HG03558 (cell line): ENCODE measurements around the gene PLXNC1.

Experiments
- ATAC-seq: cut with Tn5 transposase; IDR thresholded peaks from one replicate; pipeline ENCODE4 v1.9.1; 2021; ENCODE audit warnings: moderate number of reproducible peaks; ENCODE audit not compliant: unreplicated experiment; ENCODE audit errors: extremely low read depth

PLXNC1 gene

DNA sequence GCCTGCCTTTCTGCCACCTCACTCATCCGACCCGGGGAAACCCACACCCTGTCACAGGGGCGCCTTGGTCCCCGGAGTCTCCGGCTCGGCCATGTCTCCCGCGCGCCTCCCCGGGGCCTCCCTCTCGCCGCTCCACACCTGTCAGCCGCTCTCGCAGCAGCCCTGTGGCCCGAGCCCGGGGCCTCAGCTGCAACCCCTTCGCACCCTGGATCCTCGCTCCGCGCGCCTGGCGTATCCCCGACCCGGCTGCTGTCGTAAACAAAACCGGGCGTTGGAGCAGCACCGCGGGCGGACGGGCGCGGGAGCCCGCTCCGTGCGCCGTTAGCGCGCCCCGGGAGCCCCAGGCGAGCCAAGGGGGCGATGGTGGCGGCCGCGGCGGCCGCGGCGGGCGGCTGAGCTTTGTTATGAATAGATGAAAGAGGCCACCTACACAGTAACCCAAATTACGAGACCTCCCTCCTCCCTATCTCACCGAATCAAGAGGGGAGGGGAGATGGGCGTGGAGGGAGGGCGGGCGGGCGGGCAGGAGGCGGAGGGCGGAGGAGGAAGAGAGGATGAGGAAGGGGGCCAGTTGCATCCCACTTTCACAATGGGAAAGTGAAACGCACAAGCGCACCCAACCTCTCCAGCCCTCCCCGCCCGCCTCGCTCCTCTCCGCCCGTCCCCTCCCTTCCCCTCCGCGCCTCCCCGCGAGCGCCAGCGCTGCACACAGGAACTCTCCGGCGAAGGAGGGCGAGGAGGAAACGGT lies at the start of gene PLXNC1:
PLXNC1 (plus strand) TSS at position 587 of the 748 bp plus-strand sequence. CDS start 395 bp downstream, outside the sequence.
- no peak for ATAC-seq

DNA sequence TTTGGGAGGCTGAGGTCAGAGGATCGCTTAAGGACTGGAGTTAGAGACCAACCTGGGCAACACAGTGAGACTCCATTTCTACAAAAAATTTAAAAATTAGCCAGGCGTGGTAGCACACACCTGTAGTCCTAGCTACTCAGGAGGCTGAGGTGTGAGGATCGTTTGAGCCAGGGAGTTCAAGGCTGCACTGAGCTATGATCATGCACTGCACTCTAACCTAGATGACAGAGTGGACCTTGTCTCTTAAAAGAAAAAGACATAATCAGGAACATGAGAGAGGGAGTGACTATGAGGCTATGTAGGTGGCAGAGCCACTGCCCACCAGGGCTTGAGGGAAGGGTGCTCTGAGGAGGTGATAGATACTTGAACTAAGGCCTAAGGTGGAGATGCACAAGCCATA lies 49.2 kb upstream of the PLXNC1 start:
- ATAC-seq, result no peak

GRCh38 chr12:94099632-94100031 lies 48.7 kb upstream of the PLXNC1 start:
- ATAC-seq, result no peak

DNA sequence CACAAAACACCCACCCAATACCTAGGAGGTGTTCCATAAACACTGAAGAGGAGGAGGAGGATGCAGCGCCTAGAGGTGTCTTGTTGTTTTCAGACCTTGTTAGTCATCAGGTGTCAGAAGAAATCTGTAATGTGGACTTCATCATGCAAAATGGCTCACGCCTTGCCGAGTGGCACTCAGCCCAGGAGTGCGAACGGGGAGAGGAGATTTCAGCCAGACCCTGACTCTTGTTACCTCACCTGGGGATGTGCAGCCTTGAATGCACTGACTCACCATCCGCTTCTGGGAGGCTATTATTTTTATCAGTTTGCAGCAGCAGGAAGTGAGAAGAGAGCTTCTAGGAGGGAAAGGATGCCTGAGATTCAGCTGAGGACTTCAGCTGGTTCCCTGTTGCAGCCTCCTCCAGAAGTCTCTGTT lies 48.2 kb upstream of the PLXNC1 start:
- no peak for ATAC-seq

DNA sequence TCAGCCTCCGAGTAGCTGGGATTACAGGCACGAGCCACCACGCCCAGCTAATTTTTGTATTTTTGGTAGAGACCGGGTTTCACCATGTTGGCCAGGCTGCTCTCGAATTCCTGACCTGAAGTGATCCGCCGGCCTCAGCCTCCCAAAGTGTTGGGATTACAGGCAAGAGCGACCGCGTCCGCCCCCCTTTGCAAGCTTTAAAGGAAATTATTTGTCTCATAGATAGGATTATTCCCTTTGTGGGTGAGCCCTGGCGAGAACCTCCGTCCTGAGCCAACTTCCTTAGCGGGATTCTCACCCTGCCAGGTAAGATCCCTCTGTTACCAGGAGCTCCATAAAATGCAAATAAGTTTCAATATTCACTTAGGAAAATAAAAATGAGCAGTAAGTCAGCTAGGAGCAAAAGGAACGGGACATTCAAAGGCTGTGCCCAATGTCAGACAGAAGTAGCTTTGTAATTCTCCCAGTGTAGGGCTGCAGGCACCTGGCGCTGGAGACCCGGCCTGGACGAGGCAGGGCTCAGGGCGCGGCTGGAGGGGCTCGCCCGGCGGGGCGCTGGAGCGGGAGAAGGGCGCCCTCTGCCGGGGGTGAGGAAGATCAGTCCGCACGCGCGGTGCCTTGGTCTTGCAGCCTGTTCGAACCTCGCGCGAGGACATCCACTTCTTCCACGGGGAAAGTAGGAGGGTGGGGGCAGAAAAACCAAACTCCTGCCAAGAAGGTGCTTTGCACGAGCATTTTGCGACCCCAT lies 47.2 kb upstream of the PLXNC1 start:
- ATAC-seq, result no peak

DNA sequence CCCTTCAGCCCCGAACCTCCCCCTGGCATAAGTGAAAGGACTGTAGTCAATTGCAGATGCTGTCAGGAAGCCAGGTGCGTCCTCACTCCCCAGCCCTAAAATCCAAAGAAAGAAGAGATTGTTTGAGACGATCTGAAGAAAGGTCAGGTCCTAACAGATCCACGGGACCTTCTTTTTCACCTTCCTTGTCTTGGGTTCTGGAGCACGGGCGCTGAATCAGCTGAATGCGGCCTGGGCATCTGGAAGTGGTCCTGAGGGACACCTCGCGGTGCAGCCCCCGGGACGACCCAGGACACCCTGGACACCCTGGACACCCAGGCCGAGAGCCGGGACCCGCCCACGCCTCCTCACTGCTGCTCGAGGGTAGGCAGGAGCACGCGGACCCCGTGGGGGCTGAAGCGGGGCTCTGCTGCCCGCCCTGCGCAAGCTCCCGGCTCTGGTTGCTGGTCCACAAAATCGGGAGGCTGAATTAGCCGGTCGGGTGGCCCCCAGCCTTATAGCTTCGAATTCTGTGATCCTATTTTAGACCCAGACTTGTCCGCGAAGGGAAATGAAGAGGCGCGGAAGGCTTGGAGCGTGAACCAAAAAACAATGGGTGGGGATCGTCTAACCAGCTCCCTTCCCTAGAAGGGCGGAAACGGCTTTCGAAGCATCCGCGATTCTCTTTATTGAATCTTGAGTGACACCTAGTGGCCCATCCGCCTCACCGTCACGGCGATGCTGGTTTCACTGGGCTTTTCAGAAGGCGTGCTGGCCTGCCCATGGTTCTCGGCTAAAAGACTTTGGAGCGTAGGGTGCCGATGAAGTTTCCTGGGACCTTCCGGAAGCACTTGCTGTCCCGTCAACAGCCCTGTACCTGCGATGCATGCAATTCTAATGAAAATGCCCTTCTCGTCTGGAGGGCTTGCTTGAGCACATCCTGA lies 46.4 kb upstream of the PLXNC1 start:
- ATAC-seq, result peak; percentile 81

- ATAC-seq, result no peak
Observed at GRCh38 chr12:94103986-94104385, 44.4 kb upstream of the PLXNC1 start.

DNA sequence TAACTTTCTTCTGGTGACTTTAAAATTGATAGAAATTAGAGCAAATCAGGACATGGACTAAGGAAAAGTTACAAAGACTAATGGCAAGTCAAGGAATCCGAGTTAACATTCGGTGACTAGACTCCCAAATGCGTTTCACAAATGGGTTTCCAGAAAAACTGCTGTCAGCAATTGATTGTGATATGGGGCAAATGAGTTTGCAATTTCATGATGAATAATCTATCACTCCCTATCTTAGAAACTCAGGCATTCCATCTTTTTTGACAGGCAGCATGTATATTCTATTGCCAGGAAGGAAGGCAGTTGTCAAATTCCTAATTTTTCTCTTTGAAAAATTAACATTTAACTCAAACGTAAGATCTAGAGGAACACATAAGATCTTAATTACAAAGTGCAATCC lies 40.5 kb upstream of the PLXNC1 start:
- ATAC-seq, result no peak

DNA sequence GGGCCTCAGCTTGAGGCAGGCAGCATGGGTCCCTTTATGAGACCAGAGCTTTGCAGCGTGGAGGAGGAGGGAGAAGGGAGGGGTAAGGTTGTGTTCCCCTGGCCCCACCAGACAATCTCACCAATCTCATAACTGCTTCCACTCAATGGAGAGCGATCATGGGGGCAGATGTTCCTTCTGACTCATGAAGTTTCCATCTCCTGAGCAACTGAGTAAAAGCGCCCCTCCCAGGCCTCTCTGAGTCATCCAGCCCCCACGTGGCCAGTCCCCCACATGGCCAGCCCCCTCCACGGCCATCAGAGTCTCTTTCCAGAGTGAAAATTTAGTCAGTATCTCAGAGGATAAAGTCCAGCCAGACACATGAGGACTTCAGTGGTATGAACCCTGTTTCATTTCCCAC lies 39.2 kb upstream of the PLXNC1 start:
- ATAC-seq, result no peak

DNA sequence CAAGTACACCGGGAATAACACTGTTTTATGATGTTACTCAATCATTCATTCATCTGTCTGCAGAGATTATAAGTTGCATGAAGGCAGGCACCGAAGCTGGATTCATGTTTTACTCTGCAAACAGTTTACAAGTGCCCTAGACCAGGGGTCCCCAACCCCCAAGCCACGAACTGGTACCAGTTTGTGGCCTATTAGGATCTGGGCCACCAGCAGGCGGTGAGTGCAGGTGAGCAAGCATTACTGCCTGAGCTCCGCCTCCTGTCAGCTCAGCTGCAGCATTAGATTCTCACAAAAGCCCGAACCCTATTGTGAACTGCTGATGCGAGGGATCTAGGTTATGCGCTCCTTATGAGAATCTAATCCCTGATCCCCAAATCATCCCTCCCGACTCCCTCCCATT lies 38.1 kb upstream of the PLXNC1 start:
- ATAC-seq, result no peak

DNA sequence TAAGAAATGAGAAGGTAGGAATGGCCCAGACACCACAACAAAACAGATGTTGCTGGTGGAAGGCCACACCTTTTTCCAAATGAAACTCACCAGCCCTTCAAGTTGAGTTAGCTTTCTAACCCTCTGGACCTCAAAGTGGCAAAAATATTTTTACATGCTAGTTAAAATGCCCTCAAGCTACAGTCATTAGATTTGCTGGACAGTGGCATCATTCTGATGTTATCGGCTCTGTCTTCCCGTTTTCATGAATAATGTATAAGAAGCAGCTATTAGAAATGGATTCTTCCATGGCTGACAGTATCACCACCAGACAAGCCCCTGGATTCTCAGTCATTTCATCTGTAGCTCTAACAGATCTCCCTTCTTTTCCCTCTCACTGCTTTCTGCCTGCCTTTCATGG lies 37.1 kb upstream of the PLXNC1 start:
- no peak for ATAC-seq

- no peak for ATAC-seq
Observed at GRCh38 chr12:94112121-94112520, 36.3 kb upstream of the PLXNC1 start.

DNA sequence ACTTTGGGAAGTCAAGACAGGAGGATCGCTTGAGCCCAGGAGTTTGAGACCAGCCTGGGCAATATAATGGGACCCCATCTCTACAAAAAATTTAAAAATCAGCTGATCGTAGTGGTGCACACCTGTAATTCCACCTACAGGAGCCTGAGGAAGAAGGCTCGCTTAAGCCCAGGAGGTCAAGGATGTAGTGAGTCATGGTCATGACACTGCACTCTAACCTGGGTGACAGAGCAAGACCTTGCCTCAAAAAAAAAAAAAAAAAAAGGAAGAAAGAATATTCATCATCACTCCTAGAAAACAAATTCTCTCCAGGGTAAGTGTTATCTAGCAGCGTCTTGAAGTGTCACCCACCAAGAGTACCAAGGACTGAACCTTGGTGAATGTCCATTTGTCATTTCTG lies 34.2 kb upstream of the PLXNC1 start:
- ATAC-seq, result no peak

DNA sequence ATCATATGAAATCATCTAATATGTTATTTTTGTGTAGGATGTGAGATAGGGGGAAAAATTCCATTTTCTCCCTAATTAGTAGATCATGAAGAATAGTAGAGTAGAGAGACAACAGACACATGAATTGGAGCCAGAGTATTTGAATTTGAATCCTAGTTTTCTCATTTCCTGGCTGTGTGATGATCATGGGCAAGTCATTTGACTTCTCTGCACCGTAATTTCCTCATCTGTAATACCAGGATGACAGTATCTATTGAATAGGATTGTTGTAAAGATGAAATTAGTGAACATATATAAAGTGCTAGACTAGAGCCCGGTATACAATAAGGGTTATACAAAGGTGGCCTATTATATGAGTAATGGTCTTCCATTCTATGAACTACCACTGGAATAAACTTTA lies 32.2 kb upstream of the PLXNC1 start:
- ATAC-seq, result no peak

- no peak for ATAC-seq
Observed at GRCh38 chr12:94121886-94122285, 26.5 kb upstream of the PLXNC1 start.

DNA sequence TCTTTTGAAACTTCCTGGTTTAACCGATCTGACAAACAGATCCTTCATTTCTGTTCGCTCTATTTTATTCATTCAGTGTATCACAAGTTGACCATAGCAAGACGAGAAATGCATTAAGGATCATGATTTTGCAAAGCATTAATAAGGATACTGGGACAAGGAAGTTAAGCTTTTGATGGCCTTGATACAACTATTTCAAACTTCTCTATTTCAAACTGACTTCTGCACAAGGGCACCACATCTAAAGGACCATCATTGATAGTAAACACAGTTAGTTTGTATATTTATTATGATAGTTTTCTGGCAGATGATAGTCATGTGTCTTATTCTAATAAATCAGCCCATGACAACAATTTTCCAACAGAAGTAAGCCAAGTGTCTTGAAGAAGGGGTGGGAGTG lies 25.8 kb upstream of the PLXNC1 start:
- no peak for ATAC-seq

- no peak for ATAC-seq
Observed at GRCh38 chr12:94123127-94123526, 25.2 kb upstream of the PLXNC1 start.

DNA sequence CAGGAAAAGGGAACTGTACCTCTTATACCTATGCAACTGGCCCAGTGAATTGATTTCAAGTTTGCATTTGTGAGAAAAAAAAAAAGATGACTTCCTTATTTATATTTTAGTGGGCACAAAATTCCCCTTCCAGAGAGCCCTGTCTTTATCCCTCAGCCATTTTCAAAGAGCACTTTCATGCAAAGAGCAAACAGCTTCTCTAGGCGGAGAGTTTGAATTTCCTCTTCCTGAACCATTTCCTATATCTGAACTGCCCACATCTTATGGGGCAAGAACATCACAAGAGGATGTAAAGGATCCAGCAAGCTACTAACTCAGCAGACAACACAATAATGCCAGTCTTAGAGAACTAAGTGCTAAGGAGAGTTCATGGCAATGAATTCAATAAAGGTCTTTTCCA lies 22.3 kb upstream of the PLXNC1 start:
- no peak for ATAC-seq

DNA sequence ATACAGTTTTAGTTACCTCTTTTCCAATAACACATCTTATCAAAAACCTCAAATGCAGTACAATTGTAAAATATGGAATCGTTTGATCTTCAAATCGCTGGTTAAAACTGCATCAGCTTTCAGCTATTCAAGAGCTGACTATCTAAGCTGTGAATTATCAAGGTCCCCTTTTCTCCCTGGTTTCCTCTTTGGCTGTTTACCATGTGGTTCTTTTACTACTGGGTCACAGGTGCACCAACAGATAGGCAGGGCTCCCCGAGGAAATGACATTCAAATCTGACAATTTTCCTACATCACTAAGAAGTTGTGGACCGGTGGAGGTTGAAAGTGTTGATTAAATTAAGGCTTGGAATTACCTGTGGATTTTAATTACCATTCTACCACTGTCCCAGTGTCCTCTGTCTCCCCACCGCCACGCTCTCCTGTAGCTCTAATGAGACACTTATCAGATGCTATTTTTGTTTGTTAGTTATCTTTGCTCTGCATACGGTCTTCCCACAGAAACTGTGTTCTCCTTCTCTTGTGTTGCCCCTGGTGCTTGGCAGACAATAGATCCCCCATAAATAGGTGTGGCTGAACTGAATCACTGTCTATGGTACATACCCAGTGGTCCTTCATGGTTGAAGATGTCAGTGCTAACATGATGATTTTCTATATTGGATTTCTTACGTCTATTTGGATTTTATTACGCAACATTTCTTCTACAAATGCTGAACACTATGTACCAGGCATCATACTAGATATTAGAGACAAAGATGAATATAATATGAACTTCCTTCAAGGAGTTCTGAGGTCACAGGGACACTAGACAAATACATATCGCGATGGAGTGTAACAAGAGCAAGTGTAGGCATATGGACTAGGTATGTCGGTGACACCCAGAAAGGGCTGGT lies 20.9 kb upstream of the PLXNC1 start:
- ATAC-seq, result no peak

- no peak for ATAC-seq
Observed at GRCh38 chr12:94128280-94128679, 20.1 kb upstream of the PLXNC1 start.
